Vagina (tissue), 2 donors: ENCODE measurements around the gene MTNR1A. TPM values are rescaled to one million over a fixed set of nuclear protein-coding genes. Genes with fewer than 3 reads are reported as not detected.

Experiments
- DNase-seq, 2 donors: peaks; one replicate each; pipeline ENCODE4 v3.0.0-alpha.2; 2017; ENCODE audit errors: extremely low spot score in 2 of 2
- H3K27ac ChIP-seq: fragments of 200-600 bp; sonication (generic); one replicate; pipeline ENCODE4 v1.5.1; 2019
- H3K27me3 ChIP-seq: fragments of 200-600 bp; sonication (generic); one replicate; pipeline ENCODE4 v1.5.1; 2019
- H3K36me3 ChIP-seq, 2 donors: fragments of 200-600 bp; sonication (generic); one replicate each; pipeline ENCODE4 v1.5.1; 2017 to 2019
- H3K4me1 ChIP-seq: fragments of 200-600 bp; sonication (generic); one replicate; pipeline ENCODE4 v1.5.1; 2019
- H3K4me3 ChIP-seq, 2 donors: fragments of 200-600 bp; sonication (generic); 1 replicate in 1 of 2; 2 replicates in 1 of 2; pipeline ENCODE4 v1.5.1; 2016 to 2019
- H3K9me3 ChIP-seq: fragments of 200-600 bp; sonication (generic); one replicate; pipeline ENCODE4 v1.5.1; 2019
- POLR2A ChIP-seq, 2 donors: fragments of 450-650 bp; IDR thresholded peaks; one replicate each; pipeline ENCODE4 v1.6.1; 2017; ENCODE audit warnings: antibody characterized with exemption in 2 of 2, mild to moderate bottlenecking in 2 of 2, moderate library complexity in 2 of 2
- POLR2AphosphoS5 ChIP-seq, 2 donors: sonication (generic); formaldehyde crosslinking; IDR thresholded peaks; one replicate each; pipeline ENCODE4 v1.9.0; 2017; ENCODE audit warnings: antibody characterized with exemption in 2 of 2, mild to moderate bottlenecking in 2 of 2, low read depth in 1 of 2; ENCODE audit not compliant: insufficient read depth in 1 of 2
- intact Hi-C: fragments of 100-400 bp; cut with DNase I; formaldehyde crosslinking; loops from one replicate; pipeline ENCODE4 v1.15.1; 2023
- total RNA-seq: library from RNA; depleted of rRNA; stranded (reverse); fragments of >200 nt; gene quantifications from one replicate; pipeline ENCODE4 v1.2.3, GENCODE V29; 2016
- TF ChIP-seq, protein P1 (sequence below), 3 experiments: fragments of 450-650 bp in 2 of 3; fragments of 200-600 bp in 1 of 3; sonication (generic) in 1 of 3; IDR thresholded peaks; one replicate each; pipeline ENCODE4 v1.5.1; 2017 to 2019; ENCODE audit warnings: antibody characterized with exemption in 3 of 3, mild to moderate bottlenecking in 2 of 3, moderate library complexity in 2 of 3

The MTNR1A gene
- total RNA-seq, 1 donor from 2014 or later, result not detected

DNA sequence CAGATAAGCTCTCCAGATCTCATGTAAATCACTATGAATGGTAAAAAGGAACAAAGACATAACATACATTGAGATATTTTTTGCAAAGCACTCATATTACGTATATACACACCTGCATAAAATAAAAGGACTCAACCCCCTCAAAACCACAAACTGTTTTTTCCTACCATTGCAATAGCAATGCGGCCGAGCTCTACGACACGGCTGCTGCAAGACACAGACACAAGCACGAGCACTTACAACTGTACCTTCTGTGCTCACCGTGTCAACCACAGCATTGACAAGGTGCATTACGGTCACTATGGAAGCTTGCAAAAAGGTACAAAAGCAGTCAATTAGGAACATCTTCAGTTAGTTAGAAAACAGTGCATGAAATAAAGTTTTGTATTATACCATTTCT, 37.1 kb upstream of the MTNR1A start:
- Histone ChIP-seq H3K27me3 (no peaks in the 10 kb centered on the region), H3K9me3 (no peaks in the 10 kb centered on the region), H3K27ac (no peak overlapping the region), H3K4me1 (no peaks in the 10 kb centered on the region), H3K4me3 (no peak overlapping the region), H3K36me3 (peaks cover 0 to 27% of the 10 kb centered on the region in 2 donors)
- no peak for TF ChIP-seq POLR2AphosphoS5 (IDR thresholded peaks at IDR 0.05; ENCODE audit: insufficient read depth in 1 of 2, low read depth in 1 of 2)
- TF ChIP-seq, protein P1, sequence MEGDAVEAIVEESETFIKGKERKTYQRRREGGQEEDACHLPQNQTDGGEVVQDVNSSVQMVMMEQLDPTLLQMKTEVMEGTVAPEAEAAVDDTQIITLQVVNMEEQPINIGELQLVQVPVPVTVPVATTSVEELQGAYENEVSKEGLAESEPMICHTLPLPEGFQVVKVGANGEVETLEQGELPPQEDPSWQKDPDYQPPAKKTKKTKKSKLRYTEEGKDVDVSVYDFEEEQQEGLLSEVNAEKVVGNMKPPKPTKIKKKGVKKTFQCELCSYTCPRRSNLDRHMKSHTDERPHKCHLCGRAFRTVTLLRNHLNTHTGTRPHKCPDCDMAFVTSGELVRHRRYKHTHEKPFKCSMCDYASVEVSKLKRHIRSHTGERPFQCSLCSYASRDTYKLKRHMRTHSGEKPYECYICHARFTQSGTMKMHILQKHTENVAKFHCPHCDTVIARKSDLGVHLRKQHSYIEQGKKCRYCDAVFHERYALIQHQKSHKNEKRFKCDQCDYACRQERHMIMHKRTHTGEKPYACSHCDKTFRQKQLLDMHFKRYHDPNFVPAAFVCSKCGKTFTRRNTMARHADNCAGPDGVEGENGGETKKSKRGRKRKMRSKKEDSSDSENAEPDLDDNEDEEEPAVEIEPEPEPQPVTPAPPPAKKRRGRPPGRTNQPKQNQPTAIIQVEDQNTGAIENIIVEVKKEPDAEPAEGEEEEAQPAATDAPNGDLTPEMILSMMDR (IDR thresholded peaks at IDR 0.05), result no peak
- TF ChIP-seq POLR2A (IDR thresholded peaks at IDR 0.05), result no peak
- intact Hi-C loops, result no loop called here
- no peak for DNase-seq

DNA sequence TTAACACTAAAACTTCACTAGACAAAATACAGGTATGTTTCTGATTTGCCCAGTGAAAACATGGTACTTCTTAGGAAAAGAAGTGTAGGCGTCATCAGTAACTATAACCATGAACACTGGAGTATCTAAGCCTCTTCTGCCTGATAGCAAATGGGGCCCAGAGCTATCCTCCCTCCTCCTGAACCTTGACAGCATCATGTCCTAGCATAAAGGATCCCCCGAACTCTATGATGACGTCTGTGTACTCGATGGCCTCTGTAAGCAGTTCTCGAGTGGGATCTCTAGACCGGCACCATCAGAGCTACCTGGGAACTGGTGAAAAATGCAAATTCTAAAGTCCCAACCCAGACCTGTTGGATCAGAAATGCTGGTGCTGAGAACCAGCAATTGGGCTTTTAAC, 36.3 kb upstream of the MTNR1A start:
- DNase-seq, result peak in 1 of 2 donors; percentile 58
- H3K27ac ChIP-seq, result no peak overlapping the region
- H3K36me3 ChIP-seq, result peaks cover 0 to 27% of the 10 kb centered on the region in 2 donors
- no peaks in the 10 kb centered on the region for H3K4me1 ChIP-seq
- intact Hi-C loops, result no loop called here
- H3K27me3 ChIP-seq, result no peaks in the 10 kb centered on the region
- H3K9me3 ChIP-seq, result no peaks in the 10 kb centered on the region
- H3K4me3 ChIP-seq, result no peak overlapping the region
- TF ChIP-seq, protein P1 (IDR thresholded peaks at IDR 0.05), result no peak
- no peak for TF ChIP-seq POLR2A (IDR thresholded peaks at IDR 0.05)
- TF ChIP-seq POLR2AphosphoS5 (IDR thresholded peaks at IDR 0.05; ENCODE audit: insufficient read depth in 1 of 2, low read depth in 1 of 2), result no peak

DNA sequence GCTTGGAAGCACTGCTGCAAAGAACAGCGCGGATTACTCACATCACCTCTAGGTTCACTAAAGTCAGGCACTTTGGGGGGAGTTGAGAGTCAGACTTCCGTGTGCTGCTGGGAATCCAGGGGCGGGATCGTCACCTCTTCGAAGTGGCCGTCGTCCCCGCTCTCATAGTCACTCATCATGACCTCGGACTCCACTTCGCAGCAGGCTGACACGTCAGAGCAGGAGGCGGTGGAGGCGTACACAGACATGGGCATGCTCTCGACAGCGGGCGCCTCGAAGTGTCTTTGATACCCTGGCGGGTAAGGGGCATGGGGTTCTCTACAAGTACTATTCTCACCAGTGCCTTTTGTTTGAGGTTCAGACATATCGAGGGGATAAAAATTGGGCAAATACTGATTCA, 33.1 kb upstream of the MTNR1A start:
- Histone ChIP-seq H3K27me3 (no peaks in the 10 kb centered on the region), H3K27ac (no peak overlapping the region), H3K4me3 (no peak overlapping the region), H3K4me1 (no peaks in the 10 kb centered on the region), H3K36me3 (peaks cover 0 to 13% of the 10 kb centered on the region in 2 donors), H3K9me3 (no peaks in the 10 kb centered on the region)
- DNase-seq, result peak in 1 of 2 donors; percentile 69
- intact Hi-C loops, result loop anchor here (10.0 kb wide), 1 partner anchor 294 kb away; no protein-coding TSS in a partner anchor
- TF ChIP-seq POLR2AphosphoS5 (IDR thresholded peaks at IDR 0.05; ENCODE audit: insufficient read depth in 1 of 2, low read depth in 1 of 2), result no peak
- TF ChIP-seq, protein P1 (IDR thresholded peaks at IDR 0.05), result no peak
- no peak for TF ChIP-seq POLR2A (IDR thresholded peaks at IDR 0.05)

DNA sequence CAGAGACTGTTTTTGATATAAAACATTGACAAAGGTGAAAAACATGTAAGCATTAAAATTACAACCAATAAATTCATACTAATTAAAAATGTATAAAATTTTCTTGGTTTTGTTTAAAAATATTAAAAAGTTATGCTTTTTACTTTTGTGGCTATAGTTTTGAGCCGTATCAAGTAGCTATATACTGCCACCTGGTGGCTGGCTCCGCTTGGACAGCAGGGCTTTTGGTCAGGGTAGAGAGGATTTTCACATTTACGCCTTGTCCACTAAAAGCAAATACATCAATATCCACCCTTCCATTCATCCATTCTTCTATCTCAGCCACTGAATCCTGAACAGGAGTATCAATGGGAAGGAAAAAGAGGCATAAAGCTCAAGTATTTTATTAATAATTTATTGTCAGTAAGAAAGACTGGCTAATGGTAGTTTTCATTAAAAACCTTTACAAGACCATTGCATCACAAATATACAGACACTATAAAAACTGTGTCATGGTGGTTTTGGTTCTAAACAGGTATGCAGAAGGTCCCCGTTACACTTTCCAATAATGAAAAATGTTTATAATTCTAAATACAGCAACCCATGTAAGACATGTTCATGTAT, 32.1 kb upstream of the MTNR1A start:
- Histone ChIP-seq H3K27ac (no peak overlapping the region), H3K4me3 (no peak overlapping the region), H3K9me3 (no peaks in the 10 kb centered on the region), H3K36me3 (peaks cover 0 to 9% of the 10 kb centered on the region in 2 donors), H3K4me1 (no peaks in the 10 kb centered on the region), H3K27me3 (no peaks in the 10 kb centered on the region)
- peak in 1 of 2 donors; percentile 60 for DNase-seq
- intact Hi-C loops, result loop anchor here (10.0 kb wide), 1 partner anchor 293 kb away; no protein-coding TSS in a partner anchor
- no peak for TF ChIP-seq POLR2AphosphoS5 (IDR thresholded peaks at IDR 0.05; ENCODE audit: insufficient read depth in 1 of 2, low read depth in 1 of 2)
- TF ChIP-seq, protein P1 (IDR thresholded peaks at IDR 0.05), result peak; percentile 28 to 93 (median 72)

DNA sequence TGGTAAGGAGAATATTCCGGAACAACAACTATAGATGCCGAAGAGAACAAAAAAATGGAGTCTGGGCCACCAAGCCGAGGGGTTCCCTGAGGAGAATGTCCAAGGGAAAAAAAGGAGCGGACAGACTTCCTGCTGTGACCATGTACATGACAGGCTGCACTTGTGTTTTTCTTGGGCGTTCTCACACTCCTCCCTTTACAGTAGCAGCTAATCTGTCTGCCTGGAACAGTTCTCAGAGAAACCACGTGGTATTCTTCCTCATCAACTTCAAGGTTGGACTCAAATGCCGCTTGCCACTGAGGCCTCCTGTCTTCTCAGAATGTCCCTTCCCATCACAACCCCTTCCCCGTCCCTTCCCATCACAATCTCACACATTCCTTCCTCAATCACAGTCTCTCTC, 30.8 kb upstream of the MTNR1A start:
- no peak for DNase-seq
- Histone ChIP-seq H3K27ac (no peak overlapping the region), H3K27me3 (no peaks in the 10 kb centered on the region), H3K4me1 (no peaks in the 10 kb centered on the region), H3K36me3 (peaks cover 0 to 9% of the 10 kb centered on the region in 2 donors), H3K9me3 (no peaks in the 10 kb centered on the region), H3K4me3 (no peak overlapping the region)
- no peak for TF ChIP-seq POLR2AphosphoS5 (IDR thresholded peaks at IDR 0.05; ENCODE audit: insufficient read depth in 1 of 2, low read depth in 1 of 2)
- no peak for TF ChIP-seq POLR2A (IDR thresholded peaks at IDR 0.05)
- TF ChIP-seq, protein P1 (IDR thresholded peaks at IDR 0.05), result no peak
- intact Hi-C loops, result loop anchor here (10.0 kb wide), 1 partner anchor 291 kb away; no protein-coding TSS in a partner anchor
